Cerebellar nuclear complex (tissue), 1 donor: ENCODE data around the gene CDKN3.

Experiments
- DNase-seq, 2 experiments: peaks; one replicate each; lab custom pipeline; 2025; lab: John Stamatoyannopoulos, UW

Gene CDKN3, protein sequence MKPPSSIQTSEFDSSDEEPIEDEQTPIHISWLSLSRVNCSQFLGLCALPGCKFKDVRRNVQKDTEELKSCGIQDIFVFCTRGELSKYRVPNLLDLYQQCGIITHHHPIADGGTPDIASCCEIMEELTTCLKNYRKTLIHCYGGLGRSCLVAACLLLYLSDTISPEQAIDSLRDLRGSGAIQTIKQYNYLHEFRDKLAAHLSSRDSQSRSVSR

DNA sequence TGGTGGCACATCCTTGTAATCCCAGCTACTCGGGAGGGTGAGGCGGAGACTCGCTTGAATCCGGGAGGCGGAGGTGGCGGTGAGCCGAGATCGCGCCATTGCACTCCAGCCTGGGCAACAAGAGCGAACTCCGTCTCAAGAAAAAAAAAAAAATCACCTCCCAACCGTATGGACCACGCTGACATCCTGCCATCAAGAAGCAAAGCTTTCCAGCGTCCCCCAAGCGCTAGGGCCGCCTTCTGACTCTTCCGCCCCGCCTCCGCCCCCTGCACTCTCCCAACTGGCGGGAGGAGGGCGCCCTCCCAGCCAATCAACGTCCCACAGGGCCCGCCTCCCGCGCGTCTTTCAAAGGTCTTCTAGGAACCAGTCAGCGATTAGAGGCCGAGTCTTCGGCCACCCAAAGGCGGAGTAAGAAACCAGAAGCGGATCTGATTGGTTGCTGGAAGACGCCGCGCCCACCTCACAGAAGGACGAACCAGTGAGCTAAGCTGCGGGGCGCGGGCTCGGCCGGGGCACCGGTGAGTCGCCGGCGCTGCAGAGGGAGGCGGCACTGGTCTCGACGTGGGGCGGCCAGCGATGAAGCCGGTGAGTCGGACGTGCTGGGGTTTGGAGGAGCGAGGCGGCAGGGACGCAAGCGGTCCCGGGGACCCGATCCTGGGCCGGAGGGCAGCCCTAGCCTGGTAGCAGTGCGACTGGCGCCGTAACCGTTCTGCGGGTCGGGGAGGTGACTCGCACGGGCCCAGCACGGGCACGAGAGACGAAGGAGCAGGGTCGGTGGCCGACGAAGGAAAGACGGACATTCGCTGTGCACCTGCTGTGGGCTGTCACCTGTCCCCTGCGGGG lies at the start of gene CDKN3:
CDKN3 (plus strand) TSS at position 515 of the 843 bp plus-strand sequence; CDS start at position 577, 62 bp downstream.
- peak; percentile 93 to 95 for DNase-seq

DNA sequence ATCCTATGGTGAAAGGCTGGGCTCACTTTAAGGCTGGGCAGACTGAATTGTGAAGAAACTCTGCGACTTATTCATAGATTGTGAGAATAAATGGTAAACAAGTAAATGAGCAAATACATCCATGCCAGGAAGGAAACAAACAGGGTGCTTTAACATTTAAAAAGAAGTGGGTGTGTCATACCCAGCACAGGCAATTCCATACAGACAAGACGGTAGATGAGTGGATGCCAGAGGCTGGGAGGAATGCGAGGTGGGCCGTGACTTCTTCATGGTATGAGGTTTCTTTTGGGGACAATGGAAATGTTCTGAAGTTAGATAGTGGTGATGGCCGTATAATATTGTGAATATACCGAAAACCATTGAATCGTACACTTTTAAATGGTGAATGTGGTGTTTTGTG lies 49.8 kb upstream of the CDKN3 start:
- DNase-seq: no peak

DNA sequence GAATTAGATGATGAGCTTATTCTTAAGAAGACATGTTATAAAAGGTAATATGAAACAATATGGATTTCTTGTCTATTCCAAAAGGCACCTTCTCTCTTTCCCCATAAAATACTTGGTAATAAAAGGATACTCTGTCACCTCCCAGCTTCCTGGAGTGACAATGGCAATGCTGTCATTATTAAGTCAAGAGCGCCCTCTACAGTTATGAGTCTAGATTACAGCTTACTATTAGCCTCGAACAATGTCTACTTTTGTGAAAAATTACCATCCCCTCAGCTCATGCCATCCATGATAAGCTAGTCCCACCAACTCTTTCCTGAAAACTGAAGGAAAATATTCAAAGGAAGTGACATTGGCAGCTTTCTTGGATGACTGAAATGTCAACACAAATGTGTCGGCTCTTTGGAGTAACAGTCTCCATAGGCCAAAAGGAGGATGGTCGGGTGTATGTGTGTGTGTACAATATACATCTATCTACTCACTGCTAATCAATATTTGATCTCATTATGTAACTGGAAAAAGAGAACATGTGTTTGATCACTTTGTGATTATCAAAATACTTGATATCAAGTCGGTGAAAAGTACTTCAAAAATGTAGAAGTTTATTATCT lies 48.7 kb upstream of the CDKN3 start:
- peak in 1 of 2 experiments; percentile 66 for DNase-seq

DNA sequence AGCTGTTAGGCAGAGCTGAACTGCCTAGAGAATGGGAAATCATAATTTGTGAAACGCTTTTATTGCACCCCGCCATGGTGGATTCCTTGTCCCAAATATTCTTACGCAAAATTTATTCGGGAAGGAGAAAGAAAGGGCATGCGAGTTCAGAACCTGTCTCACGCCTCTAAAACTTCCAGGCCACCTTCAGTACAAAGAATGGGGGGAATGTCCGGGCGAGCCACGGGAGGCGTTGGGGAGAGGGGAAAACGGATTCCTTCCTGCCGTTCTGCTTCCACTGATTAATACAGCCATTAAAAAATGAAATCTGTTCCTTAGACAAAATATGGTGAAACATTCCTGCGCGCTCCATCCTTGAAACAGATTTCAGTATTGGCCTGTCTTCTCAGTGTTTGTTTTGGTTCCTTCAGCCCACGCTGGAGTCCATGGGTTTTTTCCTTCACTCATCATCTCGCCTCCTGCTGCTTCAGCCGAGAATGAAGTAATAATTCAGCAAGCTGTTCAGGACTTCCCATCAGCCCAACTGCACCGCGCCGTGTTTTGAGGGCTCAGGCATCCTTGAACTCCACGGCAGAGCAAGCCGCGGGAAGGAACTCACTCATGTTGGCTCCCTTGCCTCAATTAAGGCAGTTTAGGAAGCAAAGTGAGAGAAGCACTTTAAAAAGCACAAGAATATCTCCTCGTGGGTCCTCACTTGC lies 47.7 kb upstream of the CDKN3 start:
- peak in 1 of 2 experiments; percentile 26 for DNase-seq

DNA sequence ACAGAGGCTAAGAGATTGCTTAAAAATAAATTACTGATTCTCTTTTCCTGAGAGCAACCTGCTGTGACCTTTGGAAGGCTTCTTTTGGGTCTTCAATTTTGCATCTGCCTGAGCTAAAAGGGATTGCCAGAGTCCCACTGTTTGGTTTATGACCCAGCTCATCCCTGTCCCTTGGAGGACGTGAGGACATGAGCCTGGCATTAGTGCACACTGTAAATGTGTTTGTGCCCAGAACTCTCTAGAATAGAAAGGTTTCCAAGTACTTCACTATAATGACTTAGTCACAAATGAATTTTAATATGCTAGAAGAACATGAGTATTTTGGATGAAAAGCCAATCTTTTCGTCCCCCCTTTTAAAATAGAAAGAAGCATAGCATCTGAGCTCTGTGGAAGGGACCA lies 47.1 kb upstream of the CDKN3 start:
- DNase-seq: peak in 1 of 2 experiments; percentile 27

DNA sequence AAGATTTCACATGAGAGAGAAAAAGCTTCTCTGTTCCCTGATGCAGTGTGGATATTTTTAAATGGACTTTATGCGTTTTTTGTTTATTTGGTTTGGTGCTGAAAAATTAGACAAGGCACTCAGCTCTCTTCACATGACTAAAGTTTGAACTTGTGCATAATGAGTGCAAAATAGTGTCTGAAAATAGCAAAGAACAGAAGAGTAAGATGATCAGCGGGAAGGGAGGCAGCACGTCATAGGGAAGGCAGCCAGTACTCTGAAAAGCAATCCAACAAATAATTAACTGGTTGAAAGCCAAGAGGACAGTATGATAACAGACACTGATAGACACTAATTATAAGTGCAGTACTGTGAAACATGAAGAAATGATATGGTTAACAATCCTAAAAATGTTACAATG lies 46.6 kb upstream of the CDKN3 start:
- peak in 1 of 2 experiments; percentile 17 for DNase-seq

DNA sequence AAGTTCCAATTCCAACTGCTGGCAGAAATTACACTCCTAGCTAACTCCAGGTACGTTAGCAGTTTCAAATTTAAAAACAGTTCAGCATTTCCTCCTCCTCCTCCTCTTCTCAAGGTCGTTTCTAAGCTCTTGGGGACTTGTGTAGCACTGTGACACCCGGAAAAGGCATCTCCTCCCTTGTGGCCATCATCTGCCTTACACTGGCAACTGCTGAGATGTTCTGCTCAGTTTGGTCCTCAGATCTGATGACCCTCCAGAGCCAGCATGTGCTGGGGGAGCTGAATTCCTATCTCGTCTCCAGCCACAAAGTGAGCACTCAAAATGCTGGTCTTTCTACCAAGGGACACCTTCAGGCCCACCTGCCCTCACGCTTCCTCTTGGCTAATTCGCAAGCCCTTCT lies 43.5 kb upstream of the CDKN3 start:
- DNase-seq: no peak

DNA sequence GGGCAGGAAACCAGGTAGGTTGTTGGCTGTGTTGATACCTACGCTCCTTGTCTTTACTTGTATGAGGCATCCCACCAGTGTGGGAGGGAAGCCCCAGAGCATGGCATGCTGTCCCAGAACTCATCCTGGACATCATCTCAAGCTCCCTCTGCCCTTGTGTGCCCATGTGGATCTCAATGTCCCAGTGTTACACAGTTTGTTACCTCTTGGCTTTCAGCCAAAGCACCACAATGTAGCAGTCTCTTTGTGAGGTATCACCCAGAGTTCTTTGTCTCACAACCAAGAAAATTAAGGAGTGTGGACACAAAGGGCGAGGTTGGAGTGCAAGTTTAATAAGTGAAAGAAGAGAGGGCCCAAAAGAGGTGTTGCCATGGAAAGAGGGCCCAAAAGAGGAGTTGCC lies 43.1 kb upstream of the CDKN3 start:
- no peak for DNase-seq

DNA sequence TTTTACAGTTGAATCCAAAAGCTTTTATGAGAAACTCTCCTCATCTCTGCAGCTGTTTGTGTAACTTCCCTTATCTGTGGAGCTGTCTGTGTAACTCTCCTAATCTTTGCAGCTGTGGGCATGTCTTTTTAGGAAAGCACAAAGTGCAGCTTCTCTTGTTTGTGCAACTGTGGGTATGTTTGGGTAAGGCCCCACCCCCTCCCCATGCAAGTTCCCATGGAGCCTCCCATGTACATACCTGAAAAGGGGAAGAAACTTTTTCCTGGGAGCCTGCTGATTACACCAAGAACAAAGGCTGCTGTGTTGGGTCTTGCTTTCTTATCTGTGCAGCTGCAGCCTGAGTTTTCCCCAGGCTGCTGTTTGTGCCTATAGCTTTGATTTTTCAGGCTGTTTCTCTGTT lies 42.7 kb upstream of the CDKN3 start:
- DNase-seq: no peak

DNA sequence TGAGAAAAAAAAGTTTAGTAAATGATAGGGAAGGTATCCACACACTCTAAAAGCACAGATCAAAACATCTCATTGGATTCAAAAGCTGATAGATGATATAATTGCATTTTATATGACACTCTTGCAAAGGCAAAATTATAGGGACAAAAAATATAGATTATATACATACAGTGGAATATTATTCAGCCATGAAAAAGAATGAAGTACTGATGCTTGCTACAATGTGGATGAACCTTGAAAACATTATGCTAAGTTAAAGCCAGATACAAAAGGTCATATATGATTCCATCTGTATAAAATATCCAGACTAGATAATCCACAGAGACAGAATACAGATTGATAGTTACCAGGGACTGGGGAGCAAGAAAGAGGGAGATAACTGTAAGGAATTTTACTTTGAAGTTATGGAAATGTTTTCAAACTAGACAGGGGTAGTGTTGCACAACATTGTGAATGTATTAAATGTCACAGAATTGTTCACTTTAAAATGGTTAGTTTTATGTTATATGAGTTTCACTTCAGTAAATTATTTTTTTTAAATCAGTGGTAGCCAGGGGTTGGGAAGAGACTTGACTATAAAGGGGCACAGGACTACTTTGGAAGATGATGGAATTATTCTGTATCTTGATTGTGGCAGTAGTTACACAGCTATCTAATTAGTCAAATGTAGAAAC lies 41.7 kb upstream of the CDKN3 start:
- DNase-seq: no peak

DNA sequence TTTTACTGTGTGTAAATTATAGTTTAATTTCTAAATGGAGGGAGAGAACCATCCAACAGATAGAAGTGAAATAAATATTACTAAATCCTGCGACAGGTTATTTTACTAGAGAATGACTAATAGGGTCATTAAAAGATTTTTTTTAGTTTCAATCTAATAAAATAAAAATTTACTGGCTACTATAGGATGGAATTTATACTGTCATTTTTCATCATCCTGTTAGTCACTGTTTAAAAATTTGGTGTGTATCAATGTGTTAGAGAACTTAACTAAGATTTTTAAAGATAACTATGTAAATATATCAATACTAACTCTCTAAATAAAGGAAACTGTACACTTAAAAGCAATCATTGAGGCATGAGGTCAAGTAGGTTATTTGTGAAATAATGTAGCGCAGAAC lies 41.1 kb upstream of the CDKN3 start:
- DNase-seq: no peak

DNA sequence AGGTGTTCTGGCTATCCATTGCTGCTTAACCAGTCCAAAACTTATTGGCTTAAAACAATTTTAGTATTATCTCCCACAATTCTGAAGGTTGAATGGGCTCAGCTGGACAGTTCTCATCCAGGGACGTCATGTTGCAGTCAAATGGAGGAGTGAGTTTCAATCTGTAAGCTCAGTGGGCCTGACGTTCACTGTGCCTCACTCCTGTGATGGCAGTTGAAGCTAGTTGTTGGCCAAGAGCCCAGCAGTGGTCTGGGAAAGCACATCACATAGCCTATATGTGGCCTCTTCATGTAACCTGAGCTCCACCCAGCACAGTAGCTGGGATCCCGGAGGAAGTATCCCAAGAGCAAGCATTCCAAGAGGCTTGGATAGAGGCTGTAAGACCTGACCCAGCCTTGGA lies 40.6 kb upstream of the CDKN3 start:
- no peak for DNase-seq

DNA sequence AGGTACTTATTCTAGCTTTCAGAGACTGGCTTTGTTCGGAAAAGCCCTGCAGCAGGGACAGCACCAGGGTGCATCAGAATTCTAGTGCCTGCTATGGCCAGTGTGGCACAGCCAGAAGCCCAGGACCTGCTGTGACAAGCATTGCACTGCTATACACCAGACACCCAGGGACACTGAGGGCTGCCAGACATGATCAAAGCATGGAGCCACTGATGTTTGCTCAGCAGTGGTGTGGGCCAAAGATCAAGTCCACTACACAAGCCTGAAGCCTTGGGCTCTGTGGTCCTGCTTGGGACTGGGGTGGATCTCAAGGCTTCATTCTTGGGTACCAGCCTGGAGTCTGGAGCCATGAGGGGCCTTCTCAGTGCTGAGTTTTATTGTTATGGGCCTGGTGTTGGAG lies 36.1 kb upstream of the CDKN3 start:
- no peak for DNase-seq

DNA sequence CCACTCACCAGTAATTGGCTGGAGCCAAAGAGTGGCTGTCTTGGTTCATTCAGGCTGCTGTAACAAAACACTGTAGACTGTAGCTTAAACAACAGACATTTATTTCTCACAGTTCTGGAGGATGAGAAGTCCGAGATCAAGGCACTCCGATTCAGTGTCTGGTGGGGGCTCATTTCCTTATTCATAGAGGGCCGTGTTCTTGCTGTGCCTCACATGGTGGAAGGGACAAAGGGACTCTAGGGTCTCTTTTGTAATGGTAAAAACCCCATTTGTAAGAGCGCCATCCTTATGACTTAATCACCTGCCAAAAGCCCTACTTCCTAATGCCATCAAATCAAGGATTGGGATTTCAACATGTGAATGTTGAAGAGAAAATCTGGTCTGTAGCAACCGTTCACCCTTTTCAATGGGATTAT lies 34.7 kb upstream of the CDKN3 start:
- DNase-seq: no peak

DNA sequence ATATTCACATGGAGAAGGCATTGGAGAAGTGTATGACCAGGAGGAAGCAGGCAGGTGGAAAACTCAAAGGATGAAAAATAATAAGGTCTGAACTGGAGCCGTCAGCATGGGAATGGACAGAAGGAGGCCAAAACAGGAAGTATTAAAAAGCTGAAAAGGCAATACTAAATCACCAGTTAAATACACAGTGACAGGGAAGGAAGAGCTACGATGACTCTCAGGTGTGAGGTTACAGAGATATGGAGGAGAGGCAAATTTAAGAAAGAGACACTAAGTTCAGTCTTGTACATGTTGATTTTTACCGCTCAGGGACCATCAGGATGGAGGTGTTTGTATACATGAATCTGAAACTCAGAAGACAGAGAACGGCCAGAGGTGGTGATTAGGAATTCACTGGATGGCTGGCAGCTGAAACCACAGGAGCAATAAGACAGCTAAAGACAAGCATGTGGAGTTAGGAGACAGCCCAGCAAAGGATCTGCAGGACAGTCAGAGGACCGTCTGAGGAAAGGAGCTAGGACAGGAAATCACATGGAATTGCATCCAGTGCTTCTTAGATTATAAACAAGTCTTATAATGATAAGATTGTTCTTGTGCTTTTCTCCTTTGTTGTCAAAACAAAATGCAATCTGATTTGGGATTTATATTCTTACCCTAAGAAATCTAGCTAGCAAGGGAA lies 33.9 kb upstream of the CDKN3 start:
- no peak for DNase-seq

DNA sequence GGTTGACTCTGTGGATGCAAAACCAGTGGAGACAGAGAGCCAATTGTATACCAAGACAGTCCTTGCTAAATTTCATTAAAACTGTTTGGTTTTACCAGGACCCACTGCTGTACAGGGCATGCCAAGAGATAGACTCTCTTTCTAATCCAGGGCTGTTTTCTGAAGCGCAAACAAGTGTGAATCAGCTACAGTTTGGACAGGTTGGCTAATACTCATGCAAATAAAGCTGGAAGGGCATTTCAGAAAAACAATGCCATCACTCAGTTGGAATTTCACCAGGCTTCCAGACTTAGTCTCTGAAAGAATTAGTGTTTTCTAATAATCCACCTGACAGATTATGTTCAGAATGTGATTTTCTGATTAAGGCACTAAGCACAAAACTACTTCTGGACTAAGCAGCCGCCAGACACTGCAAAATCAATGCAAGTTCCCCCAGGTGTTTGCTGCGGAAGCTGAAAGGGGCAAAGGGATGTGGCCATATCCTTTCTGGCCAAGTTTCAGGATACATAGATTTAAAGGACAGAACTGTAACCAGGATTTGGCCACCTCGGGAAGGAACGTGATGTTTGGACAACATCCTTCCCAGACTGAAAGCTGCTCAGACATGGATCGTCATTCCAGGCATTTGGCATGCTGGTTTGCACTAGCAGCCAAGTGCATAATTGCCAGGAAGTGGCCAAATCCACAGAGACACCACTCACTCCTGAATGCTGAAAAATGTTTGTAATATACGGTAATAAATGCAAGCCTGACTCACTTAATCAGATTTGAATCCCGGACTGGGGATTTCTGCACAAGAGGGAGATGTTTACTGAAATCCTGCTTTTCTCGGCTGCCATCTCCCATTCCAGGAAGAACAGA lies 32.0 kb upstream of the CDKN3 start:
- peak in 1 of 2 experiments; percentile 34 for DNase-seq

DNA sequence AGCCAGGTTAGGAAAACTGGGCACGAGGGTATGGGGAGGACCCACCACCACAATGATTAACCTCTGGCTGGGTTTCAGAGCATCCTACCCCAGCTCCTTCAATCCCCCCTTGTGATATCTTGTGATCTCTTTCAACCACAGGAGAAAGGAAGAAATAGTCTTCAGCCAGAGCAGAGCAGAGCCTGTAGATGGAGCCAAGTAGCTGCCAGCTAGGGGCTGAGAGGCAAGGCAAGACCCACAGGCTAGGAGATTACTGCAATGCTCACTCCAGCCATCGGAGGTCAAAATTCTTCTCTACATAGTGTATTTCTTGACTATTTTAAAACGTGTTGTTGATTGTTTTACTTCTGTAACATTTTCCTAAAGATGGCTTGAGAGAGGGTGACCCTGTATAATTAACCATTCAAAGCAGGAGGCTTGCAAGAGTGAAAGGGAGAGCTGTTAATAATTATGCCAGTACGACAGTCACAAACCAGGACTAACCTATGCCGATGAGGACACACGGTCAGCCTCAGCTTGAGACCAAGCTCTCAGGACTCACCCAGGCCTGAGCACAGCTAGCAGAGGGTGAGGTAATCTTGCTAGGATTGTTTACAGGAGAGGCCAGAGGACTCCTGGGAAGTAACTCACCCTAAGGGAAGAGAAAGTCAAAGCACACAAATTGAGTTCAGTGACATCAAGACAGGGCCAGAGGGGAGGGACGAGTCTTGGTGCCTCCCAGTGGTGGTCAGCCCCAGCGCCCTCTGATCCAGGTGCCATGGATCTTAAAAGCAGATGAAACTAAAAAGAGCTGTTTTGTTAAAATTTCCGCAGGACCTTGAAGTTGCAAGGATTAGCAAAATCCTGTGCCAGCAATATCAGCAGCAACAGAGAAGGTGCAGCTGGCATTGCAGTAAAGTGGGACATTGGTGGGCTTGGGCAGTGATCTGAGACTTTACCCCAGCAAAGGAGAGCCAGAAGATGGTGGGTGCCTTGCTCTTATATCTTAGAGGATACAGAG lies 29.8 kb upstream of the CDKN3 start:
- DNase-seq: no peak

DNA sequence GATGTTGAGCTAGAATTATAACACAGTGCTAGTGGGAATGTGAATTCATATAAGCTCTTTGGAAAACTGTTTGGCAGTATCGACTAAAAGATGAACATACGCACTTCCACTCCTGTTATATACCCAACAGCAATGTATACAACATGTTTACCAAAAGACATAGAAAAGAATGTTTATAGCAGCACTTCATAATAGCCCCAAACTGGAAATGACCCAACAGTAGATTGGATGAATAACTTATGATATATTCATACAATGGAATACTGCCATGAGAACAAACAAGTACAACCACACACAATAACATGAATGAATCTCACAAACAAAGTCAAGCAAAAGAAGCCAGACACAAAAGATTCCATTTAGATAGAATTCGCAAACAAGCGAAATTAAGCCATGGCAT lies 28.5 kb upstream of the CDKN3 start:
- DNase-seq: no peak

DNA sequence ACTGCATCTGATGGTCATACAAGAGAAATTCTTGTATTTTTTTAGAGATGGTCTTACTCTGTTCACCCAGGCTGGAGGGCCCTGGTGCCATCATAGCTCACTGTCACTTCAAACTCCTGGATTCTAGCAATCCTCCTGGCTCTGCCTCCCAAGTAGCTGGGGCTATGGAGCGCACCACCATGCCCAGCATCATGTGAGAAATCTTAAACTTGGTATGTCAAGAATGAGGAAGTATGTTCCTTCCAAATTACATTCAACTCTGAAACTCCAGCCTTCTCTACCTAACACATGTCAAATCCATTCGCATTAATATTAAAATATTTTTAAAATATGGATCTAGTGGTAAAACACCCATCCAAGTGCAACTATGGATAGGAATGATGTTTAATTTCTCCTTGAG lies 27.5 kb upstream of the CDKN3 start:
- no peak for DNase-seq
